Fibroblast of the aortic adventitia (primary cell): ENCODE data around the gene RMI1. TPM values are rescaled to one million over a fixed set of nuclear protein-coding genes. Genes with fewer than 3 reads are reported as not detected.

Experiments used
- DNase-seq: peaks from one replicate; pipeline ENCODE4 v3.0.0-alpha.2; 2010; ENCODE audit warnings: low read depth
- H3K4me3 ChIP-seq: 2 replicates; pipeline ENCODE4 v1.5.1; 2011; ENCODE audit warnings: low read depth, mild to moderate bottlenecking, control low read depth, low read length, moderate library complexity
- total RNA-seq: library from RNA; depleted of rRNA; stranded (reverse); fragments of >200 nt; gene quantifications from 2 replicates; pipeline ENCODE4 v1.2.3, GENCODE V29; 2012; ENCODE audit warnings: low replicate concordance
- TF ChIP-seq, protein P1 (sequence below): IDR thresholded peaks from 2 replicates; pipeline ENCODE4 v1.5.1; 2011; ENCODE audit warnings: mild to moderate bottlenecking, low read length, control low read depth, inconsistent platforms; ENCODE audit not compliant: insufficient read depth

RMI1 gene
- total RNA-seq, 1 donor: 17.0 TPM

DNA sequence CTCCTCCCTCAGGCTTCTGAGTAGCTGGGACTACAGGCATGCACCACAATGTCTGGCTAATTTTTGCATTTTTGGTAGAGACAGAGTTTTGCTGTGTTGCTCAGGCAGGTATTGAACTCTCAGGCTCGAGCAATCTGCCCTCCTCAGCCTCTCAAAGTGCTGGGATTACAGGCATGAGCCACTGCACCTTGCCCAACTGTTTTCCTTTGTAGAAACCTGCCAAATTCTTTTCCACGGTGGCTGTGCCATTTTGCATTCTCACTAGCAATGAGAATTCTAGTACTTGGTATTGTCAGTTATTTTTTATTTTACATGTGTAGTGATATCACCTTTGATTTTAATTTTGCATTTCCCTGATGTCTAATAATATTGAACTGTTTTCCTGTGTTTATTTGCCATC lies 7.8 kb downstream of the RMI1 start:
- no peak overlapping the region for H3K4me3 ChIP-seq

DNA sequence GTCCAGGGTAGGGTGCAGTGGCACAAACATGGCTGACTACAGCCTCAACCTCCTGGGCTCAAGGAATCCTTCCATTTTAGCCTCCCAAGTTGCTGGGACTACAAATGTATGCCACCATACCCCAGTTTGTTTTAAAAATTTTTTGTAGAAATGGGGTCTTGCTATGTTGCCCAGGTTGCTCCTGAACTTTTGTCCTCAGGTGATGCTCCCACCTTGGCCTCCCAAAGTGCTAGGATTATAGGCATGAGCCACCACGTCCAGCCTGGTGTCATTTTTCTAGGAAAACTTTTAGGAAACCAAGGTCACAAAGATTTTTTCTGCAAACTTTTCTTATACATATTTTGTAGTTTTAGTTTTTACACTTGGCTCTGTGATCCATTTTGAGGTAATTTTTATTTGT lies 10.8 kb downstream of the RMI1 start:
- DNase-seq: no peak
- TF ChIP-seq, protein P1, sequence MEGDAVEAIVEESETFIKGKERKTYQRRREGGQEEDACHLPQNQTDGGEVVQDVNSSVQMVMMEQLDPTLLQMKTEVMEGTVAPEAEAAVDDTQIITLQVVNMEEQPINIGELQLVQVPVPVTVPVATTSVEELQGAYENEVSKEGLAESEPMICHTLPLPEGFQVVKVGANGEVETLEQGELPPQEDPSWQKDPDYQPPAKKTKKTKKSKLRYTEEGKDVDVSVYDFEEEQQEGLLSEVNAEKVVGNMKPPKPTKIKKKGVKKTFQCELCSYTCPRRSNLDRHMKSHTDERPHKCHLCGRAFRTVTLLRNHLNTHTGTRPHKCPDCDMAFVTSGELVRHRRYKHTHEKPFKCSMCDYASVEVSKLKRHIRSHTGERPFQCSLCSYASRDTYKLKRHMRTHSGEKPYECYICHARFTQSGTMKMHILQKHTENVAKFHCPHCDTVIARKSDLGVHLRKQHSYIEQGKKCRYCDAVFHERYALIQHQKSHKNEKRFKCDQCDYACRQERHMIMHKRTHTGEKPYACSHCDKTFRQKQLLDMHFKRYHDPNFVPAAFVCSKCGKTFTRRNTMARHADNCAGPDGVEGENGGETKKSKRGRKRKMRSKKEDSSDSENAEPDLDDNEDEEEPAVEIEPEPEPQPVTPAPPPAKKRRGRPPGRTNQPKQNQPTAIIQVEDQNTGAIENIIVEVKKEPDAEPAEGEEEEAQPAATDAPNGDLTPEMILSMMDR: no peak
- no peak overlapping the region for H3K4me3 ChIP-seq

More for the DNA sequence above, 7.8 kb downstream of the RMI1 start:
- TF ChIP-seq, protein P1: no peak
- no peak for DNase-seq

DNA sequence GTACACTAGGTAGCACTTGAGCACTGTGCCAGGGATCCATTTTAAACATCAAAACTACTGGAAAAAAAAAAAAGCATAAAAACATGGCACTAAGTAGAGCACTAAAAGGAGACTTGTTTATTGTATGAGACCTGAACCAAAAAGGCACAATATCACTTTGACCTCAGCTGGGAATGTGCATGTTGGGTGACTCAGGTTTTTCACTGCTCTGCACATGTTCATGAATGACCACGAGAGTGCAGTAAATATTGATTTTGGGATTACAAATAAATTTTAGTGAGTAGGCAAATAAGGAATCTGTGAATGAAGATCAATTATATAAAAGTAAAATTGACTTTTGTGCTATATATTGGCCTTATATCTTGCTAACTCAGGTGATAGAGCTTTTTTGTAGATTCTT lies 11.8 kb downstream of the RMI1 start:
- TF ChIP-seq, protein P1: no peak
- DNase-seq: no peak

DNA sequence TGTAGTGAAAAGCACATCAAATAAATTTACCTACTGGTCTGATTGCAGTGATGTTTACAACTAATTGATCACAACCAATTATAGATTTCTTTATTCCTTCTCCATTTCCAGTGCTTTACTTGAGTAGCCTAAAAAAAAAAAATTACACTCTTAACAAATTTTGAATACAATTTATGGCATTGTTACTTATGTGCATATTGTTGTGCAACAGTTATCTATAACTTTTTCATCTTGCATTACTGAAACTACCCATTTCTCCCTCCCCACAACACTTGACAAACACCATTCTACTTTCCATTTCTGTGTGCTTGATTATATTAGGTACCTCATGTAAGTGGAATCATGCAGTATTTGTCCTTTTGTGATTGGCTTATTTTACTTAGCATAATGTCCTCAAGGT lies 12.3 kb downstream of the RMI1 start:
- DNase-seq: no peak
- TF ChIP-seq, protein P1: no peak

More for the DNA sequence above, 11.8 kb downstream of the RMI1 start:
- H3K4me3 ChIP-seq: no peak overlapping the region

DNA sequence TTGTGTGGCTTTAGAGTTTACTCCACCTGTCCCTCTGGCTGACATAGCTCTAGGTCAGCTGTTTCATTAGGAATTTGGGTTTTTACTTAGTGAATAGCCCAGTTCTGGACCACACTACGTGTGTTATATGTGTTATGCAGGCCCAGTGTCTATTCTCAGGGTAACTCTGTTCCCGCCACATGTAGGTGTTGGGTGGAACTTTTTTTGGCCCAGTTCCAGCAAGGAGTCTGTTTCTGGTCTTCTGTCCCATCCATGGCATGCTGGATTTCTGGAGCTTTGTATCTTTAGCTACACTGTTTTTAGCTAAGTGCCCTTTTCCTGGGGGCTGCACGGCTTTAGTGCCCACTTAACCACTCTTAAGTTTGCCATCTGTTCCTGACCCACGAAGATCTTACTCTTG lies 15.5 kb downstream of the RMI1 start:
- H3K4me3 ChIP-seq: no peak overlapping the region
- TF ChIP-seq, protein P1: no peak
- DNase-seq: no peak

More for the DNA sequence above, 12.3 kb downstream of the RMI1 start:
- H3K4me3 ChIP-seq: no peak overlapping the region

DNA sequence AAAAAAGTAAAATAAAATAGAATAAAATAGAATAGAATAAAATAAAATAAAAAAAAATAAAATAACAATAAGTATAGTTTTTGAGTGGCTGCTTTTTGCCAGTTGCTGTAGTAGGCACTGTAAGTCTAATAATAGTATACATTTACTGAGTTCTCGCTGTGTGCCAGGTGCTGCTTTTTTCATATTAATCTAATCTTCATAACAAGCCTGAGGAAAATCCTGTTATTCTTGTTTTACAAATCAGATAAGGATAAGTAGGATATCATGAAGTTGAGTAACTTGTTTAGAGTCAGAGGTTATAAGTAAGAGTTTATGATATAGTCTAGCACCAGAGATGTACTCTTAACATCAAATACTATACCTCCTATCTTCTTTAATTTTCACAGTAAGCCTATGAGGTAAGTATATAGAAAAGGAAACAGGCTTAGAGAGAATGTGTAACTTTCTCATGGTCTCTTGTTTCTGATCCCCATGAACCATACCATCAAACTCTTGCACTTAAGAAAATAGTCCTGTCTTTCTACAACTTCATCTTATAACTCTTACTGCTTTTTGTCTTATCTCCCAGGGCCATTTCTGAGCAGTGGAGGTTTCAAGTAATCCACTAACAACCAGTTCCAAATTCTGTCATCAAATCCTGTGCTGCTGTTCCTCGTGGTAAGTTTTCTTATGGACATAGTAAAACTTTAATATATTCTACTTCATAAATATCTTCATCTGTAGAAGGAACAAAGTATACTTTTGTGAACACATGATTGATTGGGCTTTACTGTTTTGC lies 18.7 kb downstream of the RMI1 start:
- TF ChIP-seq, protein P1: no peak
- DNase-seq: peak; percentile 36
- no peak overlapping the region for H3K4me3 ChIP-seq

DNA sequence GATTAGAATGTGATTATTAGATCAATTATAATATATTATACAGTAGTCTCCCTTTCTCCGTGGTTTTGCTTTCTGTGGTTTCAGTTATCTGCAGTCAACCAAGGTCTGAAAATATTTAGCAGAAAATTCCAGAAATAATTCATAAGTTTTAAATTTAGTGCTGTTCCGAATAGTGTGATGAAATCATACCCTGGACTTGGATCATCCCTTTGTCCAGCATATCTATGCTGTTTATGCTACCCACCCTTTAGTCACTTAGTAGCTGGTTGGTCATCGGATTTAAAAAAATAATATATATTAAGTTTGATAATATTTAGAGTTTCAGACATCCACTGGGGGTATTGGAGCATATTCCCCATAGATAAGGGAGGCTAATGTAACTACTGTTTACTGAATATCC lies 19.6 kb downstream of the RMI1 start:
- TF ChIP-seq, protein P1: no peak
- DNase-seq: peak; percentile 71
- no peak overlapping the region for H3K4me3 ChIP-seq
